Fibroblast of lung (primary cell): ENCODE data around the gene EYA3.

Source experiments
- CTCF ChIP-seq, 2 donors: IDR thresholded peaks in 1 of 2; conservative IDR thresholded peaks in 1 of 2; 1 replicate in 1 of 2; 2 replicates in 1 of 2; pipeline ENCODE4 v1.5.1; 2011 to 2012; ENCODE audit warnings: low read length in 2 of 2, control low read depth in 1 of 2, inconsistent platforms in 1 of 2, low read depth in 1 of 2, mild to moderate bottlenecking in 1 of 2
- EZH2 ChIP-seq: IDR thresholded peaks from 2 replicates; pipeline ENCODE4 v1.5.1; 2012; ENCODE audit warnings: low read length, control low read depth, mild to moderate bottlenecking; ENCODE audit errors: missing control alignments

DNA sequence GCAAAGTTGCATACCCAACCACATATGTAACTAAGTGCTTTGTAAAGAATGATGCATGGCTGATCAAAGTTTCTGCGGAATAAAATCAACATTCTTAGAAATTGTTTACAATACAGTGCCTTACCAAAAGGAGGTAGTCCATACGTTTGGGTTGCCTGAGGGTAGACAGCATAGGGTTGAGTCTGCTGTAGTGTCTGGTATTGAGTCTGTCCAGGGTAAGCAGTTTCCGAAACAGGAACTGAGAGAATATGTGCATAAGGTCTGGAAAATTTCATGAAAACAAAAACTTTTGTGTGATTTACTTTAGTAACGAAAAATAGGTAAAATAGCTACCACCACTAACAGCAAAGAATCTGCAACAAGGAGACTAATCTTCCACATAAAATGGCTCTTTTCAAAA is 53.0 kb downstream of the EYA3 start:
- TF ChIP-seq CTCF (conservative IDR thresholded peaks at IDR 0.05 in 1 of 2, IDR thresholded peaks at IDR 0.05 in 1 of 2; ENCODE audit: low read depth in 1 of 2, low read length in 2 of 2) (no peak), EZH2 (no peak)
